Hepatocyte (in vitro differentiated cells): ENCODE data around the gene DPP10. TPM values are rescaled to one million over a fixed set of nuclear protein-coding genes. Genes with fewer than 3 reads are reported as not detected.
A peak's percentile ranks its signal among the peaks of the same experiment; 100 is the strongest.

Source experiments
- DNase-seq: peaks from one replicate; pipeline ENCODE4 v3.0.0-alpha.2; 2016; ENCODE audit warnings: low spot score
- H2AFZ ChIP-seq: fragments of 200-600 bp; sonication (generic); 2 replicates; pipeline ENCODE4 v1.6.0; 2016; ENCODE audit warnings: antibody characterized with exemption, mild to moderate bottlenecking
- H3K27ac ChIP-seq: fragments of 200-600 bp; sonication (generic); 2 replicates; pipeline ENCODE4 v1.5.1; 2016; ENCODE audit warnings: mild to moderate bottlenecking
- H3K27me3 ChIP-seq: fragments of 200-600 bp; sonication (generic); 2 replicates; pipeline ENCODE4 v1.6.1; 2016
- H3K36me3 ChIP-seq: fragments of 200-600 bp; sonication (generic); replicated peaks from 2 replicates; pipeline ENCODE4 v1.5.1; 2016; ENCODE audit warnings: low read depth; ENCODE audit not compliant: insufficient read depth
- H3K4me1 ChIP-seq: fragments of 200-600 bp; sonication (generic); 2 replicates; pipeline ENCODE4 v1.5.1; 2016; ENCODE audit warnings: mild to moderate bottlenecking, moderate library complexity; ENCODE audit not compliant: insufficient read depth
- H3K4me2 ChIP-seq: fragments of 200-600 bp; sonication (generic); 2 replicates; pipeline ENCODE4 v1.6.0; 2016
- H3K4me3 ChIP-seq: fragments of 200-600 bp; sonication (generic); 2 replicates; pipeline ENCODE4 v1.5.1; 2016; ENCODE audit warnings: mild to moderate bottlenecking
- H3K79me2 ChIP-seq: fragments of 200-600 bp; sonication (generic); 2 replicates; pipeline ENCODE4 v1.6.0; 2017; ENCODE audit warnings: mild to moderate bottlenecking
- H3K9me2 ChIP-seq: fragments of 200-600 bp; sonication (generic); replicated peaks from 2 replicates; pipeline ENCODE4 v1.6.0; 2017; ENCODE audit warnings: mild to moderate bottlenecking; ENCODE audit not compliant: insufficient read depth
- H3K9me3 ChIP-seq: fragments of 200-600 bp; sonication (generic); 2 replicates; pipeline ENCODE4 v1.5.1; 2016; ENCODE audit warnings: low read depth, mild to moderate bottlenecking
- H4K20me1 ChIP-seq: fragments of 200-600 bp; sonication (generic); 2 replicates; pipeline ENCODE4 v1.6.0; 2016; ENCODE audit warnings: mild to moderate bottlenecking; ENCODE audit not compliant: insufficient read depth, poor library complexity, severe bottlenecking
- EZH2 ChIP-seq: fragments of 200-600 bp; sonication (generic); IDR thresholded peaks from 2 replicates; pipeline ENCODE4 v1.6.1; 2016; ENCODE audit warnings: antibody characterized with exemption, mild to moderate bottlenecking, borderline replicate concordance
- EZH2phosphoT487 ChIP-seq: fragments of 200-600 bp; sonication (generic); IDR thresholded peaks from one replicate; pipeline ENCODE4 v1.6.1; 2018; ENCODE audit warnings: antibody characterized with exemption, mild to moderate bottlenecking, low read depth, moderate library complexity; ENCODE audit not compliant: unreplicated experiment, severe bottlenecking
- WGBS: methylation state at CpG from one replicate; pipeline ENCODE4 v1.1.6; 2016; ENCODE audit warnings: low lambda C conversion rate; ENCODE audit errors: missing lambda C conversion rate; 5-methylcytosine and 5-hydroxymethylcytosine counted together
- polyA plus RNA-seq: library from polyadenylated mRNA; unstranded; fragments of >200 nt; fragmentation: Nextera tagmentation; extraction: Ambion mirVana; gene quantifications from 2 replicates; pipeline ENCODE4 v1.2.1, GENCODE V29; 2016
- total RNA-seq: library from RNA; depleted of rRNA; stranded (reverse); fragments of >200 nt; gene quantifications from 2 replicates; pipeline ENCODE4 v1.2.3, GENCODE V29; 2014
- TF ChIP-seq, protein P1 (sequence below): fragments of 200-600 bp; sonication (generic); IDR thresholded peaks from 2 replicates; pipeline ENCODE4 v1.5.1; 2016; ENCODE audit warnings: antibody characterized with exemption, mild to moderate bottlenecking; ENCODE audit not compliant: poor library complexity

DPP10 gene
- total and polyA plus RNA-seq, 2 experiments from 2014 or later, result 5.0 to 15.7 TPM

DNA sequence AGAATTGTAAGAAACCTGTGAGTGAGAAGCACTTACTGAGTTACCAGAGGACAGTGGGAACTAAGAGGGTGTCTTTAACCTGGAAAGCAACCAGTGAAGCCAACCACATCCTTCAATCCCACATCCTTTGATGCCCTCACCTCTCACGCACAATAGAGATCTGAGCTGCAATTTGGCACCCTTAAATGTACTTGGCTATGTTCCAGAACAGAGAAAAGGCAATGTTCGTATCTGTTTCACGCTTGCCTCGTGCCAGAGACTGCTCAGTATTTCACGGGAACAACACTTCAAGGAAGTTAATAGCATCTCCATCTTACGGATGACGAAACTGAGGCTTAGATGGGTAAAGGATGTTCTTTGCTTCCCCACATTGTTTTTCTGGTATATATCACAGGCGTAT lies 167.4 kb downstream of the DPP10 start:
- Histone ChIP-seq H3K27me3 (no peaks in the 10 kb centered on the region), H3K36me3 (no peaks in the 10 kb centered on the region), H2AFZ (no peak overlapping the region), H4K20me1 (no peaks in the 10 kb centered on the region), H3K9me3 (no peaks in the 10 kb centered on the region), H3K27ac (no peak overlapping the region), H3K4me1 (no peaks in the 10 kb centered on the region), H3K79me2 (no peaks in the 10 kb centered on the region), H3K4me2 (no peak overlapping the region), H3K4me3 (no peak overlapping the region), H3K9me2 (no peaks in the 10 kb centered on the region)
- WGBS, result 89% methylated on average over 8 of the region's 8 CpGs
- TF ChIP-seq EZH2phosphoT487 (no peak), EZH2 (no peak)
- TF ChIP-seq, protein P1, sequence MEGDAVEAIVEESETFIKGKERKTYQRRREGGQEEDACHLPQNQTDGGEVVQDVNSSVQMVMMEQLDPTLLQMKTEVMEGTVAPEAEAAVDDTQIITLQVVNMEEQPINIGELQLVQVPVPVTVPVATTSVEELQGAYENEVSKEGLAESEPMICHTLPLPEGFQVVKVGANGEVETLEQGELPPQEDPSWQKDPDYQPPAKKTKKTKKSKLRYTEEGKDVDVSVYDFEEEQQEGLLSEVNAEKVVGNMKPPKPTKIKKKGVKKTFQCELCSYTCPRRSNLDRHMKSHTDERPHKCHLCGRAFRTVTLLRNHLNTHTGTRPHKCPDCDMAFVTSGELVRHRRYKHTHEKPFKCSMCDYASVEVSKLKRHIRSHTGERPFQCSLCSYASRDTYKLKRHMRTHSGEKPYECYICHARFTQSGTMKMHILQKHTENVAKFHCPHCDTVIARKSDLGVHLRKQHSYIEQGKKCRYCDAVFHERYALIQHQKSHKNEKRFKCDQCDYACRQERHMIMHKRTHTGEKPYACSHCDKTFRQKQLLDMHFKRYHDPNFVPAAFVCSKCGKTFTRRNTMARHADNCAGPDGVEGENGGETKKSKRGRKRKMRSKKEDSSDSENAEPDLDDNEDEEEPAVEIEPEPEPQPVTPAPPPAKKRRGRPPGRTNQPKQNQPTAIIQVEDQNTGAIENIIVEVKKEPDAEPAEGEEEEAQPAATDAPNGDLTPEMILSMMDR, result no peak
- DNase-seq, result no peak

DNA sequence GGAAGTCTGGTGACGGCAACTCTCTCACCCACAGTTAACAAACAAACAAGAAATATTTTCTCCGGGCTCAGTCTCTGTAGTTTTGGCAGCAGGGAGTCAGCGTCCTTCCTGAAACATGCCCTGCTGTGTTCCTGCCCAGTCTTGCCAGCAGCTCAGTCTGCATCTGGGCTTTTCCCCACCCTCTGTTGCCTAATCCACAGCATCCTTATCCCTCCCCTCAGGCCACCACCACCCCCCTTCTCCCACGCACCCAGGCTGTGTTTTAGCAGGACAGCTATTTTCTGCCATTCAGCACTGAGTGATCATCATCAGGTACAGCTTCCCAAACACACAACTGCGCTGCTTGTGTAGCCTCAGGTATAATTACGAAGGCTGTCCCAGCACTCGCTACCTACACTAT lies 168.2 kb downstream of the DPP10 start:
- H3K27me3 ChIP-seq, result no peaks in the 10 kb centered on the region
- 65% methylated on average over 7 of the region's 7 CpGs for WGBS
- no peak overlapping the region for H2AFZ ChIP-seq
- no peaks in the 10 kb centered on the region for H3K36me3 ChIP-seq
- TF ChIP-seq EZH2phosphoT487 (no peak), EZH2 (no peak)
- TF ChIP-seq, protein P1, result no peak
- no peak overlapping the region for H3K4me2 ChIP-seq
- no peaks in the 10 kb centered on the region for H3K79me2 ChIP-seq
- DNase-seq, result no peak
- H3K9me2 ChIP-seq, result no peaks in the 10 kb centered on the region
- H3K4me3 ChIP-seq, result no peak overlapping the region
- H4K20me1 ChIP-seq, result no peaks in the 10 kb centered on the region
- no peaks in the 10 kb centered on the region for H3K9me3 ChIP-seq
- H3K27ac ChIP-seq, result no peak overlapping the region
- no peaks in the 10 kb centered on the region for H3K4me1 ChIP-seq

DNA sequence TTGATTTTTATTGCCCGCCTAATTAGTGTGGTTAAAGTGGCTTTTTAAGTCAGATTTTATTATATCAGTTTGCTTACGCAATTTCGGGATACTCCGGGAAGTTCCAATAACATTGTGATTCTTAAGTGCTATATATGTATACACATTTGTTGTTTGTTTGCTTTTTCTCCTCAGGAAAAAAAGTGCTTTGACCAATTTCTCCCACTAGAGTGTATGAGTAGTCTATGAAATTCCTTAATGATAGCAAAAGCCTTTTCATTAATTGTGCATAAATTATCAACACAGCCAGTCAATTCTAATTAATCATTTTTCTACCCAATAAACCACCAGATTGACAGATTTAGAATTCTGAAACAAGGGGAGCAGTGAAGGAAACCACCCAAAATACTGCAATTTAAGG lies 172.2 kb downstream of the DPP10 start:
- Histone ChIP-seq H4K20me1 (no peaks in the 10 kb centered on the region), H2AFZ (no peak overlapping the region), H3K27me3 (no peaks in the 10 kb centered on the region), H3K4me2 (no peak overlapping the region), H3K9me3 (no peaks in the 10 kb centered on the region), H3K4me3 (no peak overlapping the region), H3K36me3 (no peaks in the 10 kb centered on the region), H3K27ac (no peak overlapping the region), H3K79me2 (no peaks in the 10 kb centered on the region), H3K9me2 (no peaks in the 10 kb centered on the region), H3K4me1 (no peaks in the 10 kb centered on the region)
- no peak for DNase-seq
- WGBS, result 78% methylated on average over 4 of the region's 4 CpGs
- no peak for TF ChIP-seq EZH2
- no peak for TF ChIP-seq EZH2phosphoT487
- TF ChIP-seq, protein P1, result peak; percentile 22

DNA sequence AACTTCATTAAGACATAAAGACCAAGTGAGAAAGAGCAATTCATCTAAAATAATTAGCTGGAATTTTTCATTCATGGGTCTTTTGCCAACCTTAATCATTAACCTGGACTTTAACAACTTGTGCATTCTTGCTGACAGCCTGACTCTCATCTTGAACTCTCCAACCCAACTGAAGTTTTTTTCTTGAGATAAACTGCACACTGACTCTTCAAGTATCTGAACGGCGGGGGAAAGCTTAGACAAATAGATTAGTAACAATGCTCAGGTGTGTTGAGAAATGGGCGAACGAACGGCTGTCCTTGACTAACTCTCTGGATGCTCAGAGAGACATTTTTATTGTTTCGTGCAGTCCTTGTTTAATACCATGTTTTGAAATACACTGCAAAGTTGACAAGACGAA lies 186.0 kb downstream of the DPP10 start:
- TF ChIP-seq EZH2 (no peak), EZH2phosphoT487 (no peak)
- Histone ChIP-seq H4K20me1 (no peaks in the 10 kb centered on the region), H3K36me3 (no peaks in the 10 kb centered on the region), H3K9me2 (no peaks in the 10 kb centered on the region), H3K4me3 (no peak overlapping the region), H3K27ac (no peak overlapping the region), H2AFZ (no peak overlapping the region), H3K79me2 (no peaks in the 10 kb centered on the region), H3K27me3 (no peaks in the 10 kb centered on the region), H3K4me1 (no peaks in the 10 kb centered on the region), H3K4me2 (no peak overlapping the region), H3K9me3 (no peaks in the 10 kb centered on the region)
- 52% methylated on average over 7 of the region's 7 CpGs for WGBS
- DNase-seq, result peak; percentile 46
